ENCODE data around the gene RBM20.

- TF ChIP-seq GATA2 (IDR thresholded peaks at IDR 0.05; ENCODE audit: low read depth, low read length) = no peak
- no peak for TF ChIP-seq GATA3 (IDR thresholded peaks at IDR 0.05; ENCODE audit: low read depth, low read length)
Measured at GRCh38 chr10:110753462-110753861, 109.3 kb downstream of the RBM20 start.
